Iris pigment epithelial cell (primary cell): ENCODE measurements around the gene TCERG1L.
"Not testable (repeated sequence)": the region's sequence is repeated elsewhere in the genome, so short reads cannot be mapped to it uniquely, and the experiment has no call there.

ENCODE experiments used
- DNase-seq: peaks from one replicate; pipeline ENCODE4 v3.0.0-alpha.2; 2011; ENCODE audit warnings: low read depth

The TCERG1L gene

DNA sequence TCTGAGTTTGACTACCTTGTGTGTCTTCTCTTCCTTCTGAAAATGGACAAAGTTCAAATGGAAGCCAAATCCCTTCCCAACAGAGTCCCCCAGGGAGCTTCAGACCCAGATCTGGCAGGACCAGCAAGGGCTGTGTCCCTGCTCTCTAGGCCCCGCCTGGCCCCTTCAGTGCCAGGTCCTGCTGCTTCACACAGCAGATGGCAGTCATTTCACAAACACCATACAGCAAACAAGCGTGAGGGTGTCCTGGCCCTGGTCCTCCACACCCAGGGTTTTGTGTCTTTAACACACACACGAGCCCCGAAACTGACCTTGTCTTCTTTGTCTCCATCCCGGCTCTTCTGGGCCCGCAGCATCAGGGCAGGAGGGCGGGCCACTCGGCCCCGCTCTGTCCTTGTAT, 145.0 kb downstream of the TCERG1L start:
- no peak for DNase-seq

DNA sequence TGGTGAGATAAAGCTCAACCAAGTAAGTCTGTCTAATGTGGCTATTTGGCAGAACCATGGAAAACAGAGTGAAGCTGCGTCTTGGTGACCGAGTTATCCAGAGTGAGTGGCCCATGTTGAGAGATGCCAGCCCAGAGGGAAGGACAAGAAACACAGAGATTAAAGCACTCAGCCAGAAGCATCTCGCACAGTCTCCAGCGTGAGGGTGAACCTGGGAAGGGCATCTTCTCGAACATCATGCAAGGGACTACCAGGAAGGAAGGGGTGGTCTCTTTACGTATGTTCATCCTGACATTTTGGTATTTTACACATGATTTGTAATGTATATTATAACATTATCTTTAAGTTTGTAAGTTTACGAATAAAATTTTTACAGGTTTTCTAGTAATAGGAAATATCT, 146.4 kb downstream of the TCERG1L start:
- no peak for DNase-seq

DNA sequence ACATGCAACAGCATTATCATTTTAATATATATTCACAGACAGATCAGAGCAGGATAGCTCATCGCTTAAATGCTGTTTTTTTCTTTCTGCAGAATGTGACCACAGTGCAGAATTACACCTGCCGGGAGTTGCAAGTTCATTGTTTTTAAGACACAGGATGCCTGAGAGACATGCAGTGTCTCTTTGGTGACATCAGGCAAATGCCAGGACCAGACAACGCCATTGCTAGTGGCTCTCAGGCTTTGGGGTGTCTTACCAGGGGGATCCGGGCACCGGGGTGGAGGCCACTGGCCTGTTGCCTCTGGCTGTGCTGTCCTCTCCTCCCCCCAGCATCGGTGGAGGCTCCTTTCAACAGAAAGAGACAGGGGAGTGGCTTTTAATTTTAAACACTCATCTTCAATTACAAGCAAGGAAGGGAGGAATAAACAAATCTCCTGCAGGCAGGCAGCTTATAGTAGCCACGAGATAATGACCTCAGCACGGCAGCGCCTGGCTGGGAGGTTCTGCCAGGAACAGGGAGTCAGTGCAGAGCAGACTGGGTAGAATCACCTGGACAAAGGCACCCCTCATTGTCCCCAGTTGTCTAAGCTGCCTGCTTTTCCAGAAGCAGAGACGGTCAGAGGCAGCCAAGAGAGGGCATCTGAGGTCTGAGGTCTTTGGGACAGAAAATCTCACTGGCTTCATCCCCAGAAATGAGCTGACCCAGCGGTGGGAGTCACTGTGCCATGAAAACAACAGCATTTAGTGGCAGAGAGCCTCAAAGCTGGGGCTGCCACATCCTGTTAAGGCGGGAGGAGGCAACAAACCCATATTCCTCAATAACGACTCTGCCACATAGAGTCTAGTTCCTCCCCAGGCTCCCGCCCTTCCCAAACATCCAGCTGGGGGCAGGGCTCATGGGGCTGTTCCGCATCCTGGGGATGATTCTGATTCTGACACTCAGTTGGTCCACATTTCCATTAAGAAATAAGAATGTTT, 148.4 kb downstream of the TCERG1L start:
- DNase-seq: no peak

DNA sequence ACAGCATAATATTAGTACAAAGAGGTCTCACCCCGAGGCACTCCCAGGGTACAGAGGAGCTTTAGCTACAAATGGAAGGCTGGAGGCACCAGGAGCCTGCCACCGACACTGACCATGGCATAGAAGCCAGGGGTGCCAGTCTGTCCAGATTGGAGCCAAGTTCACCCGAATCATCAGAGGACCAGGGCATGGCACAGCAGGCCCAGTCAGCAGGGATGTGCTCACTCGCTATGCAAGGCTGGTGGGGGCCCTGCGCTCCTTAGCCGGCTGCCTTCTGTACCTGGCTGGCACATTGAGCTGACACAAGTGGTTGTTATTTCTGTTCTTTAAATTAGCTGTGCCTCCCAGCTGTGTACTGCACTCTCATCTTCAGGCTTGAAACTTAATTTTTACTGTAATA, 149.3 kb downstream of the TCERG1L start:
- DNase-seq: no peak

DNA sequence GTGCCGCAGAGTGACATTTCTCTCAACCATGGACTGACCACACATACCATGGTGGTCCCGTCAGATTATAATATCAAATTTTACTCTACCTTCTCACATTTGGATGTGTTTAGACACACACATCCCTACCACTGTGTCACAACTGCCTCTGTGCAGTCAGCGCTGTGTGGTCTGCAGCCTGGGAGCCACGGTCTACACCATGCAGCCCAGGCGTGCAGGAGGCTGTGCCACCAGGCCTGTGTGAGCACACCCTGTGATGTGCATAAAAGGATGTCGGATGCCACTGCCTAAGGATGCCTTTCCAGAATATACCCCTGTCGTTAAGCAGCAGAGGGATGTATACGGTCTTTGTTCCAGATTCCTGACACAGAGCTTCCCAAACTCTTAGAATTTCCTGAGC, 150.4 kb downstream of the TCERG1L start:
- no peak for DNase-seq

DNA sequence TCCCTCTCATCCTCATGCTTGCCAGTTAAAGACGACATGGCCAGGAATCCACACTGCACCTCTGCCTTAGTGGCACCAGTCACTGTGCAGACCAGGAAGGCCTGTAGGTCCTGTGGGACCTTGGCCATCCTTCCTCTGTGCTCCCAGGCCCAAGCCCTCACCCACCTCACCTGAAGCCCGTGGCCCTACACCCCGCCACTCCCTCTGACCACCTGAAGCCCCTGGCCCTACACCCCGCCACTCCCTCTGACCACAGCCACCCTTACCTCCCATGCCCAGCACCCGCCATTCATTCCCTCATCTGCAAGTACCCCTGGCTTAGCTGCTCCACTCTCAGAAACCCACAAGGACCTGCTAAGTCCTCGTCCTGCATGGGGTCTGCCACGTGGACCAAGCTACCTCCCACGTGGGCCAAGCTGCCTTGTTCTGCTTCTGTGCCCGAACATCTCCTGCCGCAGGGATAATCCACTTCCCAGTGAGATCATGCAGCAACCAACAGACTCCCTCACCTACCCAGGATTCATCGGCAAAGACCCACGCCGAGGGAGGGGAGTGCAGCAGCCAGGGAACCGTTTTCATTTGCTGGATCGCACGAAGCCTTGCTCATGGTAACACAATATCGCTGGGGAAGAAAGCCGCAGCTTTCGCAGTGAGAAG, 151.2 kb downstream of the TCERG1L start:
- no peak for DNase-seq

DNA sequence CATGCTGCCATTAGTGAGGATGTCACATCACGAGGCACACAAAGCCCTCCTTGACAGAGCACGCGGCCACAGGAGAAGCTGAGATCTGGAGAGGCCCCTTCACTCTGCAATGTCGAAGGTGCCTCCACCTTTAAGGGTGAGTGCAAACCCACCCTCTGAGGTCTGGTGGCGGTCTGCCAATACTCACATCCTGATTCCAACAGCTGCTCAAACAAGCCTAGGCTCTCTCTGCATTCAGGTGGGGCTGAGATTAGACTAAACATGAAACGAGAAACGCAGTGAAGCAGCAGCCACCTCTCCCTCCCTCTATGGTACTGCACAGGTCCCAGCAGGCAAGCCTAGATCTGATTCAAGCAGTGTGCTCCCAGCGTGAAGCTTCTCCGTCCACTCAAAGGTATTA, 151.8 kb downstream of the TCERG1L start:
- DNase-seq: no peak

DNA sequence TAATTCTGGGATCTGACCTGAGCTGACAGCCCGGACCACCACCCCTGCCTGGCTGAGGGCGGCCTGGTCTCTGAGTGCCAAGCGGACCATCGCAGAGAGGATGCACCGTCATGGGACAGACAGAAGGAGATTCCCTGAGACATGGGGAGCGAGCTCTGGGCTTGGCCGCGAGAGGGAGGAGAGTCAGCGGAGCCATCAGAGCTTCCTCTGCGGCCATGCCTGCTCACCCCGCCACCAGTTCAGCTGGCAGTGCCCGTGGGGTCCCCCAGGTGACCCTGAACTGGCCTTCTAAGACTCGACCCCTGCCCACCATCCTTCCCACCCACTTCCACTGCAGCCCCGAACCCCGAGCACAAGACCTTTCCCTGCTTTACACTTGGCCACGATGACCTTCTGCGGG, 152.8 kb downstream of the TCERG1L start:
- DNase-seq: no peak

DNA sequence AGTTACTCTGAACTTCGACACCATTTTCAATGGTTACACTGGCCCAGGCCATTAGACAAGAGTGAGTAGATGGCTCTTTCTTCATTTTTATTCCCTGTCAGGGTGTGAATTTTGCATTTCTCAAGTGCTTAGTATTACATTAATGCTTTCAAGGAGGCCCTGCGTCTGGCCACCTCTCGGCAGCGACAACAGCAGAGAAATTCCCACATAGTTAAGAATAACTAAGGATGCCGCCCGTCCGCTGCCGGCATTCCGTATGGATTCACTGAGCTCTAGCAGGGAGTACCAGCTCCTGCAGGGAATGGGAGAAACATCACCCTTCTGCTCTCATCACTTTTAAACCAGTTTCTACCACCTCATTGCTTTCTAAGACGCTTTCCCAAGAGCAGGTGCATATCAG, 153.6 kb downstream of the TCERG1L start:
- no peak for DNase-seq

DNA sequence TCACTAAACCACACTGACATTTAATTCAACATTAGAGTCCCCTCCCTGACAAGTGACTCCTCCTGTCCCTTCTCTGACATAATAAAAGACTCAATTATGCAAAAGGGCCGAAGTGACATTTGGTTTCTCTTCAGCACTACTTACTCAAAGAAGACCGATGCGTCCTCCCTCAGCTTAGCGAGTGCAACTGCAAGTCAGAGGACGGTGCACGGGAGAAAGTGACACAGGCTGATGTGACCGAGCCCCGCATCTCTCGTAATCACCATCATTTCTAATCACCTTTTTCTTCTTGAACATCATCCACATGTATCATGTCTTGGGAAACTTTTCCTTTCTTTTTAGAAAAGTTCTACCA, 155.7 kb downstream of the TCERG1L start:
- DNase-seq: no peak

DNA sequence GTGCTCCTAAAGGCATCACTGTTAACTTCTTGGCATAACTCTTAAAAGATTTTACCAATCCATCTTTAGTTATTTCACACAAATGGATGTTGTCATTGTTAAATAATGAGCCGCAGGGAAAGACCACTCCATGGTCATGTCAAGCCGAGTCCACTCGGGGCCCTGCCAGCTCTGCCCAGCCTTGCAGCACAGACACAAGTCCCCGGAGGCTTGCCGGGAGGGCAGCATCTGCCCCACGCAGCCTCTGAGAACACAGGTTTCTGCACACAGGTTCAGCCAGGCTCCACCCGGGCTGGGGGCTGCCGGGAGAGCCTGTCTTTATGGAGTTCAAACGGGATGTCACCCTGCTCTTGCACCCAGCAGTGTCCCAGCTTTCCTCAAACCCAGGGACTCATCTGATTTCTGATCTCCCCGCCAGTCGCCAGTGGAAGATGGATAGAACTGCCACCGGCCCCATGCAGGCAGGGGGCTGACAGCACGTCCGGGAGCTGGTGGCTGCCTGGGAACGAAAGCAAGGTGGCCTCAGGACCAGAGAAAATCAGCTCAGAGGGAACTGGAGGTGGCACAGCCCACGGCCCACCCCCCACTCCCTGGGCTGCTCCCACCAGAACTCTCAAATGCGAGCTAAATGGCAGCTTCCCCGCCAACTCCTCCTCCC, 156.2 kb downstream of the TCERG1L start:
- DNase-seq: no peak

DNA sequence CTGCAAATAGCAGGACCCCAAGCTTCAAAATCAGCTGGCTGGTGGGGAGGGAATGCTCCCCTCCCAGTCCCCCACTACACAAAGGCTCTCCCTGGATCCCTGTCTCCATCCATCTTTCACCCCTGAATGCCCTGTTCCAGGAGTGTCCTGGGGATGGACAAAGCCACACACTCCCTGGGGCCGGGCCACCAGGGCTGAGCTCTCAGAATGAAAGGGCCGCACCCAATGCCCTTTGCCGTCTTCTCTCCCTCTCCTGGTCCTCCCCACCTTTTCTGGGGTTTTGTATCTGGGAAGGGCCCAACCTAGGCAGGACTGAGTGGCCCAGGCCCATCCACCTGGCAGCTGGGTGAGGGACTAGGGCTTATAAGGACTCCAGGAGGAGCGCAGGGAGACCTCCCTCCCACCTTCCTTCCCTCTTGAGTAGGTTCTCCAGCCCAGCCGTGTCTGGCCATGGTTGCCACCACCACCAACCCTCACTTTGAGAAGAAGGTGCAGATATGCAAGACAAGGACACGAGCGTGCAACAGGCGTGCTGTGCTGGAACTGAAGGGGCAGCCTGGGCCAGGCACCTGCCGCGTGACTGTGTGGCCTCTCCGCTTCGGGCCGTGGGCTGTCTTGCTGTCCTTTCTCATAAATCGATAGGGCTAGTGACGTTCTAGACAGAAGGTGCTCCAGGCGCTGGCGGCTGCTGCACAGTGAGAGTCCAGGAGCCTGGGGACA, 157.1 kb downstream of the TCERG1L start:
- DNase-seq: no peak

DNA sequence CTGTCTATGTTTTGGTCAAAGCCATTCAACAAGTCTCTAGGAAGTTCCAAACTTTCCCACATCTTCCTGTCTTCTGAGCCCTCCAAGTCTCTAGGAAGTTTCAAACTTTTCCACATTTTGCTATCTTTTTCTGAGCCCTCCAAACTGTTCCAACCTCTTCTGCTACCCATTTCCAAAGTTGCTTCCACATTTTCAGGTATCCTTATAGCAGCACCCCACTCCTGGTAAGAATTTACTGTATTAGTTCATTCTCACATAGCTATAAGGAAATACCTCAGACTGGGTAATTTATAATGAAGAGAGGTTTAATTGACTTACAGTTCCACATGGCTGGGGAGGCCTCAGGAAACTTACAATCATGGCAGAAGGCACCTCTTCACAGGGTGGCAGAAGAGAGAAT, 159.1 kb downstream of the TCERG1L start:
- not testable (repeated sequence) for DNase-seq

DNA sequence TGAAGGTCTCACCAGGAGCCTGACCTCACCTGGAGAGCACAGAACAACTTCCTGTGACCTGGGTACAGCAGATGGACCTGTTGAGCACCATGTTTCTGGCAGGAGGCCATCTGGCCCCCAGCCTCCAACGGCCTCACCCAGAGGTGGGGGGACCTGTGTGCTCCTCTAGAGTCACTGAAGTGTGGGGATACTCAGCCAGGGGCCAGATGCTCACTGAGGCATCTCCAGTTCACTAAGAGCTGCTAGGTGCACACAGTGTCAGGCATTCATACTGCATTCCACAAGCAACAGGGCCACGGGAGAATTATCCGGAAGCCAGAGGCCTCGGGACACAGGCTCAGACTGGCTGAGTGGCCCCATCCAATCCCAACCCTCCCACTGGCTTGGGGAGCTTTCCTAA, 161.4 kb downstream of the TCERG1L start:
- DNase-seq: no peak

DNA sequence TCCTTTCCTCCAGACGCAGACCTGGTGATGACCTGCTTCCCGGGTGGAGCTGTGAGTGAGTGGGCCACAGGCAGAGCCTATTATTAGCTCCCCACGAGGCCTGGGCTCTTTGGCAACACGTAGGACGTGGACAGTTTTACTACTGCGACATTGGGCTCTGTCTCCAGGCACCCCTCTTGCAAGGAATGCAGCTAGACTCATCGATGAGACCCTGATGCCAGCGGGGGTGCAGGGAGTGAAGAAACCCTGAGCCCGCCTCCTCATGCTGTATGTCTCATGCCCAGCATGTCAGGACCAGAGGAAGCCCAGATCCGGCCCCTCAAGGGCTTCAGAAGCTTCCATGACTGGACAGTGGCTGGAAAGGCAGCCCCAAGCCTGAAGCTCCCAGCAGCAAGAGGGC, 161.9 kb downstream of the TCERG1L start:
- DNase-seq: no peak

DNA sequence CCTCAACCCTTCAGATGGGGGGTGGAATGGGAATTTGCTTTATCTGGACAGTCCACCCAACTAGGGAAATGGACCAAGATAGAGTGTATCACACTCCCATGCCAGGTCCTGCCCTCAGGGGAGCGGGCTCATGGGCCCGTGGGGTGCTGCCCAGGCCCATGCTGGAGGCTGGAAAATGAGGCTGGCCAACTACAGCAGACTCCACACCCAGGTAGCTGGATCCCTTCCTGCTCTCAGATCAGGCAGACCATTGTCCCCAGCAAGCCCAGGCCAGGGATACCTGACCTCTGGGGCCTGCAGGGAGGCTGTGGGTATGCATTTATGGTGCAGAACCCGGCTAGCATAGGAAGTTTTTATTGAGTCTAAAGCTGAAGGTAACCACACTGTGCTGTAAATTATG, 162.4 kb downstream of the TCERG1L start:
- DNase-seq: no peak

DNA sequence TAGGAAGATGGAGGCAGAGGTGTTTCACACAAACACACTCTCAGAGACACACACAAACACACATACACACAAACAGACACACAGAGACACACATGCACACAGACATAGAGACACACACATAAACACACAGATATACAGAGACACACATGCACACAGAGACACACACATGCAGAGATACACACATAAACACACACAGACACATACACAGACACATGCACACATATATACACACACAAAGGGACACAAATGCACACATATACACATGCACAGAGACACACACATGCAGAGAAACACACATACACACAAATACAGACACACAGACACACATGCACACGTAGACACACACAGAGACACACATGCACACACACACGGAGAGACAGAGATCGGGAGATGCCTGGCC, 163.3 kb downstream of the TCERG1L start:
- no peak for DNase-seq

DNA sequence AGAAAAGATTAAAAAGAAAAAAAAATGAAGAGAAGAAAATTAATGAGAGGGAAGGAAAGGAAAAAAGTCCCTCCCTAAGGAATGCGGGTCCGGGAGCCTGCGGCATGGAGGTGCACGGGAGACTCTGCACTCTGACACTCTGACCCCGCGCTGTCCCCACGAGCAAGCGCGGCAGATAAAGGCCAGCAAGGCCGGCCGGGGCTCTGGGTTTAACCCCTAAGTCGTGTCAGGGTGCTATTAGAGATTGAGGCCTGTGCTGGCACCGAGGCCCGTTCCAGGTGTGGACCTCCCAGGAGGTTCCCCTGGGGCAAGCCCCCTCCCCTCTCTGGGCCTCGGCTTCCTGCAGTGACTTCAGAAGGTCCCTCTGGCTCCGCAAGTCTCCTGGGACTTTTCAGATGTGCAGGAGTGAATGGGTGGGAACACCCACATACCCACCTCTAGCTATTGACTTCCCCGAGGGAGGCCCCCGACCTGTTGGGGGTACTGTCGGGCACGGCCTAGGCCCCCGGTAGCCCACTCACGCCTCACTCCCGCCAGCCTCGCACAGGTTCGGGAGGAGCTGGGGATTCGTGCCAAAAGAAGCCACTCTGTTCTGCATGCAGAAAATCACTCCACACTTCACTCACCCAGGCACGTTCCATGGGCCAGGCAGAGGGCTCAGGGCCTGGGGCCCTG, 164.1 kb downstream of the TCERG1L start:
- DNase-seq: no peak

DNA sequence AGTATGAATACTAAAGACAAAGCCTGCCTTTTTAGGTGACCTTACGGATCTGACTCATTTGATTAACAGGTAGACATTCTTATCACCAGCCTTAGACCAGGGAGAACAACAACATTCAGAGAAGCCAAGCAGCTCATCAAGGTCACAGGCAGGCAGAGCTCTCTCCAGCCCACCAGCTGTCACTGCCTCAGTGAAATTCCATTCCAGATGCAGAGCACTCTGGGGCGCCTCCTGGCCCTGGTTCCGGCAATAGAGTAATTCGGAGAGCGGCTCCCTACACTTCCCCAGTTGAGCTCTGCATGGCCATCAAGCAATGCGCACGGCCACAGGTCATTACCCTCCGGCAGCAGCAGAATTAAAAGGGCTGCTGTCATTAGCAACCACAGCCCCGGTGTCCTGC, 164.7 kb downstream of the TCERG1L start:
- no peak for DNase-seq

DNA sequence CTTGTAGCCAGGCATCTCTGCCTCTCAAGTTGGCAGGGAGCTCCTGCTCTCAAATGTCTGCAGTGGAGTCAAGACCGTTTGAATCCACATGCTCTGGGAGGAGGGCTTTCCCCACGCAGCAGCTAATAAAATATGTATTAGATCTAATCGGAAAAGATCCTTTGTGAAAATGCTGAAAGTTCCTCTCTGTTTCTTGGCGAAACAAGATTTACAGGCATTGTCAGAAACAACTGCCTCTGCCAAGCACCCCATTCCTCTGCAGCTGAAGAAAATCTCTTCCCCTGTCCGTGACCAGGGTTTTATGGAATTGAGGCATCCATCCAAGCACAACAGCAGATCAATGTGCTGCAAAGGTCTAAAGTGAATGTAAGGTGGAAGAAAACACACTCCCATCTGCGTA, 165.8 kb downstream of the TCERG1L start:
- DNase-seq: no peak

DNA sequence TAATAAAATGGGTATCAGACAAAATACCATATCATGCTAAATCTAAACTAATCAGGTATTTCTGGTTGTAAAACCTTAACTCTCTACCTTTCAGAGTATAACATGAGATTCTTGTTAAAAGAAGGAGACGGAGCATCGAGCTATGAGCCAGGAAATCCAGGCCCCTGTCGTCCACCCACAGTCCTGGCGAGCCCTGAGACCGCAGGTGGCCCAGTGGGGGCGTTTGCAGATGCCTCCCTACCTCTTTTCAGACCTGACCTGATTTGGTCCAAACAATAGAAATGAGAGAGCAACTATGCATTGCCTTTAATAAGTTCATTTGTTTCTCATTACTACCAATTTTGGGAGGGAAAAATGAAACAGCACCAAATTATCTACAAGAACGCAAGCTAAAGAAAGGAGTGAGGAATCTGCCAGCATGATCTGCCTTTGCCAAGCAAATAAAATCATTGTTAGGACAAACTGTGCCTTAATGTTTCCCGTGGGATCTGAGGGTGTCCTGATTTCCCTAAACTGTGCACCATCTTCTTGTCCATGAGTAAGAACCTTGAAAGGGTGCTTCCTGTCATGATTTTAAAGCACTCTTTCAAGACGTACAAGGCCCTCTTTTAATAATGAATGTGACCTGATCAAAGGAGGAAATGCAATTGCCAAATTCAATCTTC, 166.7 kb downstream of the TCERG1L start:
- no peak for DNase-seq
